ENCODE data around the gene VSTM4. TPM values are rescaled to one million over a fixed set of nuclear protein-coding genes. Genes with fewer than 3 reads are reported as not detected.

VSTM4 gene
- total RNA-seq, 1 experiment from 2014 or later: 1.7 TPM

DNA sequence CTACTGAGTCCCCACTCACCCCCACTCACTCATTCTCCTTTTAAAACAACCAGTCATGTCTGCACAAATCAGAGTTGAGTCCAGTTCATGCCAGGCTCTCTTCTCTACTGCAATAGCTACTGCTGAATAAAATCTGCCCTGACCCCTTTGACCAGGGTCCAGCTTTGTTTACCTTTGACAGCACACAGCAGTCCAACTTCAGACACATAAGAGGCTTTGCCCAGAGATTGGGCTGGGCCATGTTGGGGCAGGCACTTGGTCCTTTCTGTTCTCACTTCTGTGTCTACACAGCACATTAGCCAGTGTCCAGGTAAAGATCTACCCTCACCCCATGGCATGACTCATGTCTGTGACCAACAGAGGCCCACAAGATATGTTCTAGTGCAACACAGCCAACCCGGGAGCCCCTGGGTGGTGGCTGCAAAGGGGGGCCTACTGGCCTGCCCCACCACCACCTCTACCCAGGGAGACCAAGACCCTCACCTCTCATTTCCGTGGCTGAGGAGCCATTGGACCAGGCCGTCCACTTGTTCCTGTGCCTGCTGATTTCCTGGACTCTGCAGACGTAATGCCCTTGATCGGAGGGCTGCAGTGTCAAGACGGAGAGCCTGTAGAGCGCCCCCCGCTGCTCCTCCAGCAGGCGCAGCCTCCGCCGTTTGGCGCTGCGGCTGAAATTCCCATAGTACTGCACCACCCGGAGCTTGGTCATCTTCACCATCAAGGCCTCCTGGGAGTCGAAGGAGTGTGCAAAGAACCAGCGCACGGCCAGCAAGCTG is 8.0 kb downstream of the VSTM4 start:
- DNase-seq (ENCODE audit: low read depth): no peak
- in situ Hi-C loops (cut with HindIII; ENCODE audit: low pct_unique_long_range_greater_than_20kb, low sequenced_read_pairs): no loop called here

DNA sequence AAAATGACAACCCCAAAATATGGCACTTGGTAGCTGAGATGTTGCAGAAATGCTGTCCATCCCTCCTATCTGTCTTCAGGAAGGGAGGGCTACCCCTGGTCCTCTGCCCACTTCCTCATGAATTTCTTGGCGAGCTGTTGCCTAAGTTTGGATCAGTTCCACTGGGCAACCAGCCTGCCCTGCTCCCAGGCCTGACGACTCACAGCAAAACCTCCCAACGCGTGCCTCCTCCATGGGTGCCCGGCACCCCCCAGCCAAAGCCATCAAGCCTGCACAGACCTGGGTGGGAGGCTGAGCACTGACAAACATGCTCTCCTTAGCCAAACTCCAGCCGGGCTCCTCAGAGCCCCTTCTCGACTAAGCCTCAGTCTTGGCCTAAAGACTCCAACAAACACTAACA is 8.9 kb downstream of the VSTM4 start:
- DNase-seq (ENCODE audit: low read depth): no peak
- in situ Hi-C loops (cut with HindIII; ENCODE audit: low pct_unique_long_range_greater_than_20kb, low sequenced_read_pairs): no loop called here

DNA sequence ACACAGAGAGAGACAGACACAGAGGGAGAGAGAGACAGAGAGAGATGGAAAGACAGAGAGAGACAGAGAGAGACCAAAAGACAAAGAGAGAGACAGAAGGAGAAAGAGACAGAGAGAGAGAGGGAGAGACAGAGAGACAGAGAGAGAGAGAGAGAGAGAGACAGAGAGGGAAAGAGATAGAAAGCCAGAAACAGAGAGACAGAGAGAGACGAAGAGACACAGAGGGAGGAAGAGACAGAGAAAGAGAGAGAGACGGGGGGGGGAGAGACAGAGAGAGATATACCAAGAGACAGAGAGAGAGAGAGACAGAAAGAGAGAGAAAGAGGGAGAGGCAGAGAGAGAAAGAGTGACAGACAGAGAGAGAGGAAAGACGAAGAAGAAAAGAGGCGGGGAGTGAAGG is 10.2 kb downstream of the VSTM4 start:
- in situ Hi-C loops (cut with HindIII; ENCODE audit: low pct_unique_long_range_greater_than_20kb, low sequenced_read_pairs): no loop called here
- no peak for DNase-seq (ENCODE audit: low read depth)

DNA sequence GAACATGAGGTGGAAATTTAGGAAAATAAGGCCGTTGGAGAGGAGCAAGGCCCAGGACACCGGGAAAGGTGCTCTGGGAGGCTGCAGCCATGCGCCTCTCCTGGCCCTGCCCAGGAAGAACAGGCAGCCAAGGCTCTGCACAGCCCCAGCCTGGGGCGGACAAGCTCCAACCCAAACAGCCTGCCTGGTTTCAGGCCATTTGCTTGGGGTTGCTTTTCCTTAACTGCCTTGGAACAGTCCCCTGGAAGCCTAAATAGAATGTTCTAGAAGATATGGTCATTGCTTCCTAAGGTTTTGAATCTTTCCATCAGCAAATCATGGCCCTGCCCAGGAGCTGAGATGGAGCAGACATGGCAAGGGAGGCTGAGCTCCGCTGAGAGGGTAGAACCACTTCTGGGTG is 11.0 kb downstream of the VSTM4 start:
- in situ Hi-C loops (cut with HindIII; ENCODE audit: low pct_unique_long_range_greater_than_20kb, low sequenced_read_pairs): no loop called here
- DNase-seq (ENCODE audit: low read depth): no peak

DNA sequence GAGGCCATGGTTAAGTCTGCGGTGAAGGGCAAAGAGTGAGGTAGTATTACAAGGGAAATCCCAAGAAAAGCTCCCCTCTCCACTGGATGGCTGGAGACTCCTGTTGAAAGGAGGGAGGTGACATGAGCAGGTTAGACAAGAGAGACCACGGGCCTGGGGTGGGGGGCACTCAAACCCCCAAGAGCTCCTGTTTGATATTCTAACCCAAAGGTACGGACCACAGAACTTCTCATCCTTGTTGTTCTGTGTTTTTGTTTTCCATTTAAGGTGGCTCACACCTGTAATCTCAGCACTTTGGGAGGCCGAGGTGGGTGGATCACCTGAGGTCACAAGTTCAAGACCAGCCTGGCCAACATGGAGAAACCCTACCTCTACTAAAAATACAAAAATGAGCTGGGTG is 11.6 kb downstream of the VSTM4 start:
- in situ Hi-C loops (cut with HindIII; ENCODE audit: low pct_unique_long_range_greater_than_20kb, low sequenced_read_pairs): no loop called here
- no peak for DNase-seq (ENCODE audit: low read depth)

DNA sequence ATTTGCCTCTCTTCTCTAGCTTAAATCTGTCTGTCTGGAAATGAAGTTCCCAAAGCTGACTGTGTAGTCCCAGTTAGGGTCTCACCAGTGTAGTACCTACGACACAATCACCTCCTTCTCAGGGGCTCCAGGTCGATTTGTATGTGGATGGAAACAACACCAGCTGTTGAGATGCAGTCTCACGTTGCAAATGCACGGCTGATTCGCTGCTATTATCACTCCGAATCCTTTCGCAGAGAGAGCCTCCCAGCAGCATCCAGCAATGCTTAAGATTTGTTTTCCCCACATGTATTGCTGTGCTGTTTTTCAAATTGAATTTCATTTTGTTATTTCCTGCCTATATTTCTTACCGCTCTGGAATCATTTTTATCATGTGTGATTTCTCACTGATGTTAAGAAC is 16.3 kb downstream of the VSTM4 start:
- in situ Hi-C loops (cut with HindIII; ENCODE audit: low pct_unique_long_range_greater_than_20kb, low sequenced_read_pairs): no loop called here
- no peak for DNase-seq (ENCODE audit: low read depth)

DNA sequence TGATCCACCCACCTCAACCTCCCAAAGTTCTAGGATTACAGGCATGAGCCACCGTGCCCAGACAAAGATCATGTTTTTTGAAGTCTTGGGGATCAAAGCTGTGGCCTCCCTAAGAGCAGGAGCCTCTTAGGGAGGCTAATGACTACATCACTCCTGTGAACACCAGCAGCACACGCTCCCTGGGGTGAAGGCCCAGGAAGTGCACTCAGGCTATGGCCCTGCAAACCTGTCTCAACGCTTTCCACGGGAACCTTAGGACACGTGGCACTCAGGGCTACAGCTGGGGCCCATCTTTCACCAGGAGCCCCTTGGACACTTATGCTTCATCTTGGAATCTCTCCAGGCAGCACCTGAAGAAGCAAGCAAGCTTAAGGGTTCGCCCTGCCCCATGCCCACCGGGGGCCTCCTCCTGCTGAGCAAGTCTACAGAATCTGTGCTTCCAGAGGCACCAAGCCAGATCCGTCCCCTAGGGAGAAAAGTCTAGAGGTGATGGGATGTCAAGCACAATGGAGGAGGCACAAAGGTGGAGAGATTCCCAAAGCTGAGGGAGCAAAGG is 18.4 kb downstream of the VSTM4 start:
- in situ Hi-C loops (cut with HindIII; ENCODE audit: low pct_unique_long_range_greater_than_20kb, low sequenced_read_pairs): no loop called here
- no peak for DNase-seq (ENCODE audit: low read depth)

DNA sequence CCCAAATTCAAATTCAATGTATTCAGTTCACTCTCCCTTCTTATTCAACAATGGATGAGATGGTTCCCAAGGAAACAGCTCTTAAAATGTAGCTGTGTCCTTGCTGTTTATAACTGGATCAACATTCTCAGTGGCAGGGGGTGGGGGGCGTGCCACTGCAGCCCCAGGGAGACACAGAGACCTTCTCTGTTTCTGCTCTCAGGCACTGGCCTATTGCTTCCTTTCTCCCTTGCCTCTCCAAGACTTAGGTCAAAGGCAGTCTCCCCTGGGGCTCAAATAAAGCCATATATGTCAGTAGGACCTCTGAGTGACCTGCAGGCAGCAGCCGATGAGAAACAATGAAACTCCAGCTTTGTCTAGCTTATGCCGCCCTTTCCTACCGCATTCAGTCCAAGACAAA is 20.7 kb downstream of the VSTM4 start:
- no peak for DNase-seq (ENCODE audit: low read depth)
- in situ Hi-C loops (cut with HindIII; ENCODE audit: low pct_unique_long_range_greater_than_20kb, low sequenced_read_pairs): no loop called here

DNA sequence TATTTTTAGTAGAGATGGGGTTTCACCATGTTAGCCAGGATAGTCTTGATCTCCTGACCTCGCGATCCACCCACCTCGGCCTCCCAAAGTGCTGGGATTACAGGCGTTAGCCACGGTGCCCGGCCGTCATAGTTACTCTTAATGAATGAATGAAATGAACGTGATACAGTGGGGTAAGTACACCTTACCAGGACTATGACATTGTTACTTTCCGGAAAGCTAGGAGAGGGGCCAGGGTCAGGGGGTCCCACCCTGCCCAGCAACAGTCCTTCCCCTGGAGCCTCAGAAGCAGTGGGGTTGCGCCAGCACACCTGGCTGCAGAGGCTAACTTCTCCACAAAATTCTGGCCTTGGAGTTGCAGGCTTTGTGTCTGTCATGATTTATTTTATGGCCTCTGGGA is 21.4 kb downstream of the VSTM4 start:
- DNase-seq (ENCODE audit: low read depth): no peak
- in situ Hi-C loops (cut with HindIII; ENCODE audit: low pct_unique_long_range_greater_than_20kb, low sequenced_read_pairs): no loop called here

DNA sequence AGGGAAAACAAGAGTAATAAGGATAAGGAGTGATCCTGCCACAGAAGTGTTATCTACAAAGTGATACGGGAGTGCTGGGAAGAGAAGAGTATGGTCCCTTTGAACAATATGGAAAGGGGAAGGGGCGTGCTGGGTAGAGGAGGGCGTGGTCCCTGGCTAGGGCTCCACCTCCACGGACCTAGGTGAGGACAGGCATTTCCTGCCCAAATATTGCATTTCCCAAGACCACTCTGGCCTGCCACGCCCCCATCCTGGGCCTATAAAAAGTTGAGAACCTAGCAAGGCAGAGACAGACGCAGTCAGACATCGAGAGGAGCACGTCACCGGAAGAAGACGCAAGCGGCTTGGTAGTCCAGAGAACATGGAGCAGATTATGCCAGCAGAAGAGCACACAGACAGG is 22.8 kb downstream of the VSTM4 start:
- in situ Hi-C loops (cut with HindIII; ENCODE audit: low pct_unique_long_range_greater_than_20kb, low sequenced_read_pairs): no loop called here
- no peak for DNase-seq (ENCODE audit: low read depth)

DNA sequence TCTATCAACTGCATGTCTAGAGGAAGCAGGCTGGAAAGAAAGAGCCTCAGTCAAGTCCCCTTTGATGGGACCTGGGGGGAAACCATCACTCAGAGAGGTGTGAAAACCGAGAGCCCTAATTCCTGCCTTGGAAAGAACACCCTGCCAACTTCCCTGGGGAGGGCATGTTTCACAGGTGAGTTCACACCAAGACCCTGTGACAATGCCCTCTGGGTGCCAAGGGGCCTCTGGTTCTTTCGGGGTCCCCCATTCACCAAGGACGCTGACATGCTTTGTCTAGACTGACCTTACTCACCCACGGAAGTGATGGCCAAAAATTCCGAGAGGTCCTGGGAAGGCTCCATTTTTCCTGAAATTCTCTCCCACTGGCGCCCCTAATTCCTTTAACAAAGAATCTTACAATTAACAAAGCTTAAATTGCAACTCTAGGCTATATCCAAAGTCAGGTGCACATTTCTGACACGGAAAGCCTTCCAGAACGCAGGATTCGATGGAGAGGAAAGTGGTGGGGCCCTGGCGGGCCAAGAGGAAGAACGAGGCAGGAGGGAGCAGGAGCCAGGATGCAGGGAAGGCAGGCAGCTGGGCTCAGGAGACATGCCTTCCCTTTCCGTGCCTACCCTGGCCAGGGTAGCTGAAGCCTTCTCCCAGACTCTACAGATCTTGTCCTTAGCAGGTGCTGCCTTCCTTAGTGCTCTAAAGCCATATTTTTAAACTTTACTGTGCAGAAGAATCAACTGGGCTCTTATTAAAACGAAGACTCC is 23.7 kb downstream of the VSTM4 start:
- no peak for DNase-seq (ENCODE audit: low read depth)
- in situ Hi-C loops (cut with HindIII; ENCODE audit: low pct_unique_long_range_greater_than_20kb, low sequenced_read_pairs): no loop called here

DNA sequence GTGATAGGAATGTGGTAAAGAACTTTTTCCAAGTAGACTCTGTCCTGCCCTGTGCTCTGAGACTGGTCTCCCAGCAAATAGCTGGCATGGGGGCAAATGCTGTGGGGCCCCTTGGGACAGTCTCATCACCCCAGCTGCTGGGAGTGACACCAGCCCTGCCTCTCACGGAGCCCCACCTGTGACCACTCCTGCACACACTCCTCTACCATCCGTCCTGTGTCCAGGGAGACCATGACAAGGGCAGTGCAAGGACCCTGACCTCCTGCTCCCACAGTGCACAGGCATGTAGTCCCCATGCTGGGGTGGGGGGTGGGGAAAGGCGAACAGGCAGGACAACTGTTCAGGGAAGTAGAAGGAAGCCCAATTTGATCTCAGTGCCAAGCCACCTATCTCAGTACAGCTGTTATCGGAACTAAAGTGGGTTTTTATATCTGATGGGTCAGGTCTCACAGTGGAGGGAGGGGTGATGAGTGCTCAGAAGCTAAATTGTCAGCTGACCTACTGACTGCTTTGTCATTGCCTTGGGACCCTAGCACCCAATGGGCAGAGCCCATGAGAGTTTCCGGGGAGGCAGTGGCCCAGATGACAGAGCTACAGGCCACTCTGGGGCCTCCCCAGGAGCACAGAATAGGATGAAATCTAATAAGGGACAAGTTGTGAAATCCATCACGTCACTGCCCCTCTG is 24.5 kb downstream of the VSTM4 start:
- DNase-seq (ENCODE audit: low read depth): no peak
- in situ Hi-C loops (cut with HindIII; ENCODE audit: low pct_unique_long_range_greater_than_20kb, low sequenced_read_pairs): no loop called here

DNA sequence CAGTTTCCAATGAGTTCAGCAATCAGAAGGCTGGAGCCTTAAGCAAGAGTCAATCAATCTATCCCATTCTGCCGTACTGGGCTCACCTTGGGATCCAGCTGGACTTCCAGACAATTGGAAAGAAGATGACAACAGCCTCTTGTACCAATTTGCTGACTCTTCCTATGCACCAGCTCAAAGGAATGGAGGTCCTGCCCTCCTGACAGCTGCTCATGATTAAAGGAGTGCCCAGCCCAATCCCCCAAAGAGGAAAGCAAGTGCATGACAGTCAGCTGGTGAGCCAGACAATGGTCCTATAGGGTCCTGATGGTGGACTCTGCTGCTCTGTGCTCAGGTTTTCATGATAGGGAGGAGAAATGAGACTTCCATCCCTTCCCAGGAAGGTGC is 25.1 kb downstream of the VSTM4 start:
- no peak for DNase-seq (ENCODE audit: low read depth)
- in situ Hi-C loops (cut with HindIII; ENCODE audit: low pct_unique_long_range_greater_than_20kb, low sequenced_read_pairs): no loop called here

DNA sequence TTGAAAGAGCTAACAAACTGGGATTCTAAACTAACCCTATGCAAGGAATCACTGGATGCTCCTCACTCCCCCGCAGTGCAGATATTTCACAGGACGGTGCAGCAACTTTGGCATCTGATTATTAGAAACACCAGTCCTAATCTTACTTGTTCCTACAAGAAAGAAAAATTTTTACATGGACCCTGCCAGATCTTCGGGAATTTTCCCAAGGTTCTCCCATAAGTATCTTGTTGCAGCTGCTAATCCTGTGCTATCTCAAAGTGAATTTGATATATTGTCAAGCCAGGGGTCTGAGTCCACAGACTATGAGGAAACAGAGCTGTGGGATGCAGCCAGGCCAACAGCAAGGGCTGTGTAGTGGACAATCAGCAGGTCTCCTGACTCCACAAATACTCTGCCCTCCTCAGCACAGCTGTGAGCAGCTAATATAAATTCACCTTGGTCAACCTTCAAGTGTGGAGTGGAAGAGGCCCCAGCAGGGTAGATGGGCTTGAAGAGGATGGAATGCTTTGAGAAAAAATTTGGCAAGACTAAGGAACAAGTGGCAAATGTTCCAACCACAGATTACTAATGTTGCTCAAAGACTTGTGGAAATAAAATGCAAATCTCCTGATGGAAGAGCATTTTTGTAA is 25.6 kb downstream of the VSTM4 start:
- DNase-seq (ENCODE audit: low read depth): no peak
- in situ Hi-C loops (cut with HindIII; ENCODE audit: low pct_unique_long_range_greater_than_20kb, low sequenced_read_pairs): no loop called here

DNA sequence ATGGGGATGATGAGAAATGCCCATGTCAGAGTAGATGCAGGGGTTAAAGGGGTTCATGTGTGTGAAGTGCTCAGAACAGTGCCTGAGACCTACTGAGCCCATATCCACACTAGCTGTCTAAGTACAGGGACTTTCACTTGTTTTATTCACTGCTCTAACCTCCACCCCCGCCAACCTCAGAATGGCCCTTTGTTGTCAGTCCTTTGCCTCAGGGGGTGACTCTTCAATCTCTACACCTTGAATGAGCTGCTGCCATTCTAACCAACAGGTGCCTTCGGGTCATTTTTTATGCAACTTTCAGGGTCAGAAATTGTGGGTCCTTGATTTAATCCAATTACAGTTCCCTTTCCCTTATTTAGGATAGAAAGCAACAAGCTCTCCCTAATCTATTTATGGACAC is 26.2 kb downstream of the VSTM4 start:
- no peak for DNase-seq (ENCODE audit: low read depth)
- in situ Hi-C loops (cut with HindIII; ENCODE audit: low pct_unique_long_range_greater_than_20kb, low sequenced_read_pairs): no loop called here

DNA sequence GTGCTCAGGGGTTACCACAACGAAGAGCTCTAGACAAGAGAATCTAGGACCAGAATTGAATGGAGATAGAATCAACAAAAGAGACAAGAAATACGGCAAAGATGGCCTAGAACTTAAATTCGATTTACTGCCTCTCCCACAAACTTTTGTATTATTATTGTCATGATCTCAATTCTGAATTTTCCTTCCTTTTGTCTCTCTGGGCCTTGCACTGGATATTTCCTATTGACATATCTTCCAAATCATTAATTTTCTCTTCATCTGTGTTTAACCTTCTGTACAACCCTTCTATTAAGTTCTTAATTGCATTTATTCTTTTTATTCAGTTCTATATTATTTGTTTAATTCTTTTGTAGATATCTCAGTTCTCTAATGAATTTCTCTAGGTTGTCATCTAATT is 28.4 kb downstream of the VSTM4 start:
- in situ Hi-C loops (cut with HindIII; ENCODE audit: low pct_unique_long_range_greater_than_20kb, low sequenced_read_pairs): no loop called here
- DNase-seq (ENCODE audit: low read depth): no peak

DNA sequence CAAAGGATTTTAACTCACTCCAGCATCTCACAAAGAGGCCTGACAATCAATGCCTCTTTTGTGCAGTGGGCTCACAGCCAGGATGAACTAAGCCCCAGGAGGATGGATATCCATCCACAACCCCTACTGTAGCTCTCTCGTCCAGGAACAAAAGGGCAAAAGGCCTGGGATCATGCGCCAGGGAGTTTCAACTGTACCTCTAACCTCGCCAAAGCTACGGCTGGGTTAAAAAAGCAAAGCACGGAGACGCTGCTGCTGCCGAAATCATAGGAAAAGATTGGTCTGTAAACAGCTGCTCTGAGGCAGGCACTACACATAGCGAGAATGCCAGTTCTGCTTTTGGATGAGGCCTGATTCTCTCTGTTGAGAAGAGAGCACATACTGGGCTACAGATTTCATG is 32.1 kb downstream of the VSTM4 start:
- DNase-seq (ENCODE audit: low read depth): no peak
- in situ Hi-C loops (cut with HindIII; ENCODE audit: low pct_unique_long_range_greater_than_20kb, low sequenced_read_pairs): no loop called here

DNA sequence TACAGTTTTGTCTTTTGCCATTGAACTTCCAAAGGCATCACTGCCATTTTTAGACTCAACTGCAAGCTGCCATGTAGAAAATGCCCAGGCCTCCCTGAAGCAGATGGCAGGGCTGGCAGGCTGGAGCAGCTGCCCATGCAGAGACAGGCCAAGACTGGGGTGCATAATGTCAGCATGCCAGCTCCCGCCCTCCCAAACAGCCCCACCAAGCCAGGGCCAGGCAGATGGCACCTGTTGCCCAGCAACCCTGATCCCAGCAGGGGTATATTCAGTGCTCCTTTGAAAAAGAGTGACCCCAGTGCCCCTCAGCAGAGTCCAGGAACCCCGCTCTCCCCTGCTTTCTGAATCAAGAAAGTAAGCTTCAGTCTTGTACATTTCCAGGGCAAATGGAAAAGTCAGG is 32.6 kb downstream of the VSTM4 start:
- in situ Hi-C loops (cut with HindIII; ENCODE audit: low pct_unique_long_range_greater_than_20kb, low sequenced_read_pairs): no loop called here
- no peak for DNase-seq (ENCODE audit: low read depth)
